Common myeloid progenitor, CD34-positive (primary cell): ENCODE results near the gene LLPH.

Experiments used
- CTCF ChIA-PET: fragments of 350-600 bp; sonication (Branson Sonifier 250); formaldehyde crosslinking; loops from one replicate; lab custom pipeline; 2021; ENCODE audit warnings: antibody characterized with exemption; lab: Charles Lee
- POLR2A ChIA-PET: fragments of 350-600 bp; sonication (Branson Sonifier 250); formaldehyde crosslinking; loops from one replicate; lab custom pipeline; 2021; ENCODE audit warnings: antibody characterized with exemption; lab: Charles Lee
- DNase-seq, 3 donors: peaks; one replicate each; pipeline versions ENCODE4 v3.0.0 to v3.0.0-alpha.2; 2013
- H3K27ac ChIP-seq, 2 experiments: 1 replicate in 1 of 2; 2 replicates in 1 of 2; pipeline ENCODE4 v1.7.0; 2013; ENCODE audit warnings: inconsistent platforms in 2 of 2, low read length in 2 of 2, mild to moderate bottlenecking in 2 of 2, low read depth in 1 of 2, moderate library complexity in 1 of 2; ENCODE audit not compliant: severe bottlenecking in 2 of 2, insufficient read depth in 1 of 2, poor library complexity in 1 of 2
- H3K27me3 ChIP-seq, 5 experiments: replicated peaks in 2 of 5; 1 replicate in 3 of 5; 2 replicates in 2 of 5; pipeline versions ENCODE4 v1.6.1 to v1.7.0; 2013; ENCODE audit warnings: low read length in 4 of 5, mild to moderate bottlenecking in 2 of 5, moderate library complexity in 2 of 5, inconsistent platforms in 1 of 5; ENCODE audit not compliant: insufficient read depth in 5 of 5, control insufficient read depth in 4 of 5
- H3K36me3 ChIP-seq, 4 experiments: 1 replicate in 2 of 4; 2 replicates in 2 of 4; pipeline versions ENCODE4 v1.6.1 to v1.7.0; 2013; ENCODE audit warnings: low read length in 3 of 4, control low read depth in 1 of 4, mild to moderate bottlenecking in 1 of 4; ENCODE audit not compliant: control insufficient read depth in 4 of 4, insufficient read depth in 4 of 4
- H3K4me1 ChIP-seq, 4 experiments: 1 replicate in 3 of 4; 2 replicates in 1 of 4; pipeline versions ENCODE4 v1.6.1 to v1.7.1; 2013; ENCODE audit warnings: low read length in 3 of 4, mild to moderate bottlenecking in 3 of 4, control low read depth in 1 of 4, inconsistent platforms in 1 of 4, moderate library complexity in 1 of 4; ENCODE audit not compliant: control insufficient read depth in 4 of 4, insufficient read depth in 4 of 4; ENCODE audit errors: control extremely low read depth in 1 of 4
- H3K4me3 ChIP-seq, 7 experiments: 1 replicate in 4 of 7; 2 replicates in 3 of 7; pipeline versions ENCODE4 v1.5.1 to v1.7.0; 2013; ENCODE audit warnings: mild to moderate bottlenecking in 7 of 7, low read length in 6 of 7, moderate library complexity in 6 of 7, inconsistent platforms in 2 of 7, low read depth in 2 of 7, control low read depth in 1 of 7; ENCODE audit not compliant: insufficient read depth in 4 of 7, control insufficient read depth in 1 of 7; ENCODE audit errors: extremely low read depth in 1 of 7
- H3K9me3 ChIP-seq, 5 experiments: 1 replicate in 4 of 5; 2 replicates in 1 of 5; pipeline versions ENCODE4 v1.6.1 to v1.7.1; 2013; ENCODE audit warnings: low read length in 4 of 5, mild to moderate bottlenecking in 2 of 5, inconsistent platforms in 1 of 5, low read depth in 1 of 5, moderate library complexity in 1 of 5; ENCODE audit not compliant: control insufficient read depth in 4 of 5, insufficient read depth in 2 of 5; ENCODE audit errors: control extremely low read depth in 1 of 5
- WGBS: methylation state at CpG from one replicate; pipeline ENCODE4 v1.1.5; 2013; ENCODE audit not compliant: insufficient coverage; 5-methylcytosine and 5-hydroxymethylcytosine counted together

The LLPH gene

DNA sequence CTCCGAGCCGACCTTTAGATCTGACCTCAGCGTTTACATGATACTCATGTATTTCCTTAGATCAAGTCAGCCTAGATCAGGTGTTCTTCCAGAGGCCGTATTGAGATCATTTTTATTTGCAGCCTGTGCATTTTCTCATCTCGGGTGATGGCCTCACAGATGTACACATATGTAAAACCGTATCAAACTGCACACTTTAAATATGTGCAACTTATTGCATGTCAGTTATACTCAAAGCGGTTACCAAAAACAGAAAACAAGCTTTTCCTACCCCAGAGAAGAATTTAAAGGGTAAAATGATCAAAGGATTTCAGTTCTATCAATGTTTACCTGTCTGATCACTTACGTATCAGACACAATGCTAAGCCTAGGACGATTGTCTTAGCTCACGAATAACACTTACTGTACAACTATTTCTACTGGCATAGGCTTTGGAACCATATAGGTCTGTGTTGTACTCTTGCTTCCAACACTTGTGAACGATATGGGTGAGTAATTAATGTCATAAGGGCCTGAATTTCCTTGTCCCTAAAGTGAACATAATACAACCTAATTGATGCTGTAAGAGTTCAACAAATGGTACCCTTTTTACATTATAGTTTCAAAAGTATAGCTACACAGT lies 628 bp upstream of the LLPH start:
- no peak for DNase-seq
- Histone ChIP-seq H3K27ac (peak overlapping the region; percentile 83 to 95), H3K27me3 (no peaks in the 10 kb centered on the region), H3K9me3 (no peaks in the 10 kb centered on the region), H3K4me3 (peak overlapping the region; percentile 82 to 98 (median 94)), H3K36me3 (peaks cover 8 to 30% (median 18%) of the 10 kb centered on the region in 4 experiments), H3K4me1 (peaks cover 10 to 27% (median 17%) of the 10 kb centered on the region in 4 experiments)
- ChIA-PET POLR2A (interaction anchor here (1.0 to 1.4 kb wide), 3 partner anchors 11 to 38 kb away, joined by 3 to 8 read pairs (median 5); partner anchors contain the start of gene TMBIM4), CTCF (interaction anchor here (0.6 to 2.4 kb wide), 8 partner anchors 9 to 104 kb away, joined by 3 to 9 read pairs (median 4); no protein-coding TSS in a partner anchor)
- 0% methylated on average over 6 of the region's 11 CpGs for WGBS

DNA sequence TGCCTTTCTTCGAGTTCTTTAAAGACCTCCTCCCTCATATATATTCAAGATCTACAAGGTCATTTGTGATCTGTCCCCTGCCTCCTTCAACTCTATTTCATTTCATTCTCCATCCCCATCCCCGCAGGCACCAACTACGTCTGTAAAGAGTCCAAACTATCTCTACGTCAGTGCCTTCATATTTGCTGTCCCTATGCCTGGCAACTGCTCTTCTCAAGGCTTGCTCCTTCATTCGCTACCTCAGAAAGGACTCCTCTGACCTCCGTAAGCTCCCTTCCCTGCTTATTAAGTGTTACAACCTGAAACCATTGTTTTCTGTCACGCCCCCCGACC lies 650 bp downstream of the LLPH start:
- CTCF ChIA-PET: interaction anchor here (1.0 to 2.4 kb wide), 4 partner anchors 9 to 22 kb away, joined by 3 to 9 read pairs (median 6); no protein-coding TSS in a partner anchor
- peak in 1 of 3 donors; percentile 19 for DNase-seq
- POLR2A ChIA-PET: no interaction called here
- Histone ChIP-seq H3K9me3 (no peaks in the 10 kb centered on the region), H3K27ac (peak overlapping the region; percentile 83 to 95), H3K27me3 (no peaks in the 10 kb centered on the region), H3K4me3 (peak overlapping the region; percentile 82 to 98 (median 94)), H3K36me3 (peaks cover 8 to 38% (median 23%) of the 10 kb centered on the region in 4 experiments), H3K4me1 (peaks cover 10 to 27% (median 17%) of the 10 kb centered on the region in 4 experiments)
- WGBS: 2% methylated on average over 8 of the region's 8 CpGs

DNA sequence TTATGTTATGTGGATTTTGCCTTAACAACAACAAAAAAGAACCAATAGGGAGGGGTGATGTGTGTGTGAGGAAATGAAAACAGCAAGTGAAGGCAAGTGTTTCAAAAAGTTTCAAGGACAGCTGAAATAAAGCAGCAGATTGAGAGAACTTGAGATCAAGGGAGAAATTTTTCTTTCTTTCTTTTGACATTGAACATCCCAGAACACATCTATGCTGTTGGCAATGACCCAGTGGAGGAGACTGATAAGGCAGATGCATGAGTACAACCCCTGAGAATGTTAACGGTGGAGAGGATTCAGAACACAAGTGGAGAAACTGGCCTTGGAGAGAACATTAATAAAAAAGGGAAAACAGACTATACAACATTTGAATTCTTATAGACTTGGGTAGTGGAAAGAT lies 2.9 kb downstream of the LLPH start:
- 100% methylated on average over 1 of the region's 1 CpG for WGBS
- CTCF ChIA-PET: no interaction called here
- POLR2A ChIA-PET: no interaction called here

DNA sequence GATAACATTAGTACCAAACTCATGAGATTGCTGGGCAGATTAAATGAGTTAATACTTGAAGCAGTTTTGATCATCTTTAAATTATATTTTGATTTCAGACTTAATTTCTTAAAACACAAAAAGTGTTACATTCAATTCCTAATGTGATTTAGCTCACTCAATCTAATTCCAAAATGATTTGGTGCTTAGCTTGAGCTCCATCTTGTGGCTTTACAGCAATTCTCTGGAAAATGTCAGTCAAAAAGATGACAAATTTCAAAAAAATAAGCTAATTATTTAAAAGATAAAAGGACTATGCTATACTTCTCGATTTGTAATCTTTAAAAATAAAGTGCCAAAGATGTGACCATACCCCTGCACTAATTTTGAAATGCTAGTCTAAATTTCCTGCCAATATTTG lies 10.1 kb downstream of the LLPH start:
- no peak overlapping the region for H3K4me3 ChIP-seq
- POLR2A ChIA-PET: interaction anchor here (1.3 kb wide), 1 partner anchor 10 kb away, joined by 3 read pairs; the partner anchor contains the start of gene LLPH

More for the DNA sequence above, 2.9 kb downstream of the LLPH start:
- Histone ChIP-seq H3K27ac (no peak overlapping the region), H3K9me3 (no peaks in the 10 kb centered on the region), H3K27me3 (no peaks in the 10 kb centered on the region), H3K36me3 (peaks cover 11 to 58% (median 36%) of the 10 kb centered on the region in 4 experiments), H3K4me1 (peaks cover 10 to 24% (median 17%) of the 10 kb centered on the region in 4 experiments), H3K4me3 (no peak overlapping the region)
- no peak for DNase-seq

DNA sequence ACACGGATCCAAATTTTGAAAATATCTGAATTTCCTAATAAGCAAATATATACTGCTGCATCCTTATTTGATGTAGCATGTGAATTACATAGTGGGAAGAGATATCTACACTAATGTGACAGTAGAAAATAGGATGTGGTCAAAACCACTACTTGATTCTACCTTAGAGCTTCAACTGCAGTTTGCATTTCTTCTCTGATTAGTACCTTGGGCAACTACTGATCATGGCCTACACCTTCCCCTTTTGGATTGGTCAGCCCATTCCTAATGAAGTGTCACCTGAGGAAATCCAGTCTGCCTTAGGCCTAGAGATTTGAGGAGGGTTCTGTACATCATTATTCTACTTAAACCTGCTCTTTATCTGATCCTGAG lies 10.7 kb downstream of the LLPH start:
- ChIA-PET POLR2A (interaction anchor here (1.3 kb wide), 1 partner anchor 11 kb away, joined by 3 read pairs; the partner anchor contains the start of gene LLPH), CTCF (interaction anchor here (0.9 to 1.6 kb wide), 5 partner anchors 13 to 598 kb away, joined by 3 to 5 read pairs (median 3); partner anchors contain the start of gene TMBIM4)
- Histone ChIP-seq H3K27ac (no peak overlapping the region), H3K27me3 (no peaks in the 10 kb centered on the region), H3K36me3 (peaks cover 9 to 31% (median 24%) of the 10 kb centered on the region in 4 experiments), H3K4me3 (no peak overlapping the region), H3K9me3 (no peaks in the 10 kb centered on the region), H3K4me1 (peaks cover 6 to 20% (median 10%) of the 10 kb centered on the region in 4 experiments)
- peak in 2 of 3 donors; percentile 57 to 63 for DNase-seq
- WGBS: no CpG with 5 or more reads among the region's 1 CpG

More for the DNA sequence above, 10.1 kb downstream of the LLPH start:
- CTCF ChIA-PET: interaction anchor here (0.9 to 1.6 kb wide), 3 partner anchors 10 to 49 kb away, joined by 3 to 5 read pairs (median 4); partner anchors contain the start of genes LLPH and TMBIM4
- Histone ChIP-seq H3K27me3 (no peaks in the 10 kb centered on the region), H3K9me3 (no peaks in the 10 kb centered on the region), H3K4me1 (peaks cover 6 to 20% (median 10%) of the 10 kb centered on the region in 4 experiments), H3K27ac (no peak overlapping the region), H3K36me3 (peaks cover 9 to 37% (median 28%) of the 10 kb centered on the region in 4 experiments)
- DNase-seq: peak in 1 of 3 donors; percentile 13
- WGBS: no CpG with 5 or more reads among the region's 1 CpG

DNA sequence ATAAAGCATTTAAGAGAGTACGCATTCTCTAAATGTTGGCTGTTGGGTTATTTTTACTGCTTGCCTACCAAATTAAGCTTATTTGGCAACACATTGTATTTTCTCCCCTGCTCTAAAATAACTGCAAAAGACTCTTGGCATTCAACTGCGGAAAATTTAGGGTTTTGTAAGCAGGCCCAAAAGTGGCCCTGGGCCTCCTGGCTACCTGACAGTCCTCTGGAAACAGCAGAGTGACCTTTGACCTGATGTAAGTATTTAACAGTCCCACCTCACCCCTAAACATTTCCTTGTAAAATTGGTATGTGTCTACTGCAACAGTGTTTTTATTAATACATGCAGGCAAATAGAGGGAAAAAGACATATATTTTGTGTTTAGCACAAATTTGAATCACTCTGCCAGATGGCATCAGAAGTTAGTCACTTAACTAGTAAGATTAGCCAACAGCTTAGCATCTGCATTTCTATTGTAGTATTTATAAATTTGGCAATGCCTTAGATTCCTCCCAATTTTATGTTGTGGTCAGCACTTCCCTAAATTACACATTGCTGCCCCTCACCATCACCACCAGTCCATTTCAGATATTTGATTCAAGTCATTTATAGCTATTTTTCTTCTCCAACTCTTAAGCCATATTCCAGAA lies 11.2 kb downstream of the LLPH start:
- WGBS: 100% methylated on average over 1 of the region's 2 CpGs
- Histone ChIP-seq H3K9me3 (no peaks in the 10 kb centered on the region), H3K36me3 (peaks cover 9 to 26% (median 19%) of the 10 kb centered on the region in 4 experiments), H3K27ac (no peak overlapping the region), H3K4me1 (peaks cover 6 to 20% (median 10%) of the 10 kb centered on the region in 4 experiments), H3K27me3 (no peaks in the 10 kb centered on the region), H3K4me3 (no peak overlapping the region)
- ChIA-PET POLR2A (interaction anchor here (1.3 kb wide), 1 partner anchor 12 kb away, joined by 3 read pairs; the partner anchor contains the start of gene LLPH), CTCF (interaction anchor here (0.9 to 1.6 kb wide), 4 partner anchors 12 to 597 kb away, joined by 3 to 5 read pairs (median 4); no protein-coding TSS in a partner anchor)
- DNase-seq: peak in 2 of 3 donors; percentile 55 to 63
